Neuronal stem cell (in vitro differentiated cells): ENCODE measurements around the gene HRAS.
A peak's percentile ranks its signal among the peaks of the same experiment; 100 is the strongest.

ENCODE experiments used
- DNase-seq: peaks from one replicate; pipeline ENCODE4 v3.0.0-alpha.2; 2013; ENCODE audit warnings: low spot score
- H2AFZ ChIP-seq: one replicate; pipeline ENCODE4 v1.6.1; 2013; ENCODE audit warnings: mild to moderate bottlenecking, low read length, inconsistent platforms
- H2AK5ac ChIP-seq: 2 replicates; pipeline ENCODE4 v1.6.1; 2013; ENCODE audit warnings: low read depth, mild to moderate bottlenecking, inconsistent platforms, low read length, moderate library complexity, mixed read lengths
- H2BK120ac ChIP-seq: 2 replicates; pipeline ENCODE4 v1.6.1; 2013; ENCODE audit warnings: low read depth, mild to moderate bottlenecking, inconsistent platforms, low read length, moderate library complexity, mixed read lengths
- H2BK12ac ChIP-seq: one replicate; pipeline ENCODE4 v1.6.1; 2013; ENCODE audit warnings: low read length, inconsistent platforms
- H2BK15ac ChIP-seq: 2 replicates; pipeline ENCODE4 v1.6.1; 2013; ENCODE audit warnings: mild to moderate bottlenecking, low read length, inconsistent platforms, mixed read lengths
- H2BK5ac ChIP-seq: one replicate; pipeline ENCODE4 v1.6.1; 2013; ENCODE audit warnings: inconsistent platforms, mild to moderate bottlenecking, low read length, moderate library complexity
- H3K14ac ChIP-seq: one replicate; pipeline ENCODE4 v1.6.1; 2013; ENCODE audit warnings: low read length, inconsistent platforms
- H3K18ac ChIP-seq: 2 replicates; pipeline ENCODE4 v1.6.1; 2013; ENCODE audit warnings: low read length, inconsistent platforms
- H3K23ac ChIP-seq: 2 replicates; pipeline ENCODE4 v1.6.1; 2013; ENCODE audit warnings: low read depth, mild to moderate bottlenecking, mixed read lengths, low read length, inconsistent platforms; ENCODE audit not compliant: poor library complexity
- H3K27ac ChIP-seq: replicated peaks from 3 replicates; pipeline ENCODE4 v1.5.1; 2013; ENCODE audit warnings: low read length, inconsistent platforms
- H3K27me3 ChIP-seq, 3 experiments: 2 replicates each; pipeline ENCODE4 v1.6.1; 2013; ENCODE audit warnings: low read length in 3 of 3, mild to moderate bottlenecking in 2 of 3, inconsistent platforms in 1 of 3, low read depth in 1 of 3, mixed read lengths in 1 of 3, moderate library complexity in 1 of 3; ENCODE audit not compliant: control insufficient read depth in 3 of 3, insufficient read depth in 3 of 3
- H3K36me3 ChIP-seq, 2 donors: replicated peaks in 1 of 2; 2 replicates each; pipeline ENCODE4 v1.6.1; 2013; ENCODE audit warnings: low read length in 2 of 2; ENCODE audit not compliant: control insufficient read depth in 2 of 2, insufficient read depth in 2 of 2
- H3K4ac ChIP-seq: 2 replicates; pipeline ENCODE4 v1.6.1; 2013; ENCODE audit warnings: inconsistent platforms, mild to moderate bottlenecking, low read length, moderate library complexity
- H3K4me1 ChIP-seq, 2 donors: 1 replicate in 1 of 2; 2 replicates in 1 of 2; pipeline ENCODE4 v1.6.1; 2013; ENCODE audit warnings: low read length in 2 of 2, low read depth in 1 of 2; ENCODE audit not compliant: control insufficient read depth in 2 of 2, insufficient read depth in 1 of 2
- H3K4me2 ChIP-seq: one replicate; pipeline ENCODE4 v1.6.1; 2013; ENCODE audit warnings: mild to moderate bottlenecking, low read length, inconsistent platforms; ENCODE audit not compliant: insufficient read depth, poor library complexity, severe bottlenecking
- H3K4me3 ChIP-seq, 2 donors: 2 replicates each; pipeline ENCODE4 v1.5.1; 2013; ENCODE audit warnings: low read length in 2 of 2, mild to moderate bottlenecking in 2 of 2, inconsistent platforms in 1 of 2, moderate library complexity in 1 of 2
- H3K79me1 ChIP-seq: one replicate; pipeline ENCODE4 v1.6.1; 2013; ENCODE audit warnings: low read depth, mild to moderate bottlenecking, inconsistent platforms, low read length, moderate library complexity
- H3K9ac ChIP-seq: one replicate; pipeline ENCODE4 v1.6.1; 2013; ENCODE audit warnings: mild to moderate bottlenecking, low read depth, low read length, inconsistent platforms; ENCODE audit not compliant: poor library complexity
- H3K9me3 ChIP-seq, 2 donors: replicated peaks in 1 of 2; 2 replicates each; pipeline versions ENCODE3 to v1.6.1; 2013; ENCODE audit warnings: low read length in 2 of 2, mild to moderate bottlenecking in 2 of 2, inconsistent platforms in 1 of 2, low read depth in 1 of 2, mixed read lengths in 1 of 2, moderate library complexity in 1 of 2; ENCODE audit not compliant: control insufficient read depth in 2 of 2, insufficient read depth in 1 of 2
- H4K8ac ChIP-seq: one replicate; pipeline ENCODE4 v1.6.1; 2013; ENCODE audit warnings: low read depth, mild to moderate bottlenecking, inconsistent platforms, low read length, moderate library complexity
- H4K91ac ChIP-seq: one replicate; pipeline ENCODE4 v1.6.1; 2013; ENCODE audit warnings: low read length, low read depth, mild to moderate bottlenecking, inconsistent platforms; ENCODE audit not compliant: poor library complexity
- WGBS, 2 donors: extraction: QIAGEN DNeasy Blood & Tissue Kit; methylation state at CpG; one replicate each; pipeline ENCODE4 v1.1.7; 2013; ENCODE audit warnings: missing lambda C conversion rate in 2 of 2, mixed read lengths in 1 of 2; ENCODE audit not compliant: insufficient read length in 2 of 2, insufficient replicate concordance in 1 of 2; ENCODE audit errors: extremely low coverage in 2 of 2; 5-methylcytosine and 5-hydroxymethylcytosine counted together

The HRAS gene

DNA sequence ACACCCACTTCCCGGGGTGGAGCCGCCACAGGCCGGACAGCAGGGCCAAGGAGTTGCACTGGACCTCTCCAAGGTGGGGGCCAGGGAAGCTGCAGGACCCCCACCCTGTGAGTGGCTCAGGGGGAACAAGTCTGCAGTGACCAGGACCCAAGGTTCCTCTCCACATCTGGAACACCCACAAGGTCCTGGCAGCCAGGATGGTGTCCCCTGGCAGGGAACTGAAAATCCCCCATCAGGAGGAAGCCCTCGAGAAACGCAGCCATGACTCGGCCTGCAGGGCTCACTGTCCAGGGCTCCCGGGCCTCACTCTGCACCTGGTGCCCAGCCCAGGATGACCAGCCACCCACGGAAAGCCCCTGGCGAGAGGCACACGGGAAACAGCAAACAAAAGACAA lies 39.8 kb downstream of the HRAS start:
- Histone ChIP-seq H3K27me3 (no peaks in the 10 kb centered on the region), H2AK5ac (no peak overlapping the region), H3K9me3 (peaks cover 0 to 17% of the 10 kb centered on the region in 2 donors), H3K23ac (peak overlapping the region; percentile 16), H4K91ac (no peak overlapping the region), H2AFZ (no peak overlapping the region), H3K79me1 (peaks cover 12% of the 10 kb centered on the region), H3K36me3 (peaks cover 59 to 82% of the 10 kb centered on the region in 2 donors), H3K4me3 (no peak overlapping the region), H2BK120ac (peak overlapping the region; percentile 41), H3K4me1 (no peaks in the 10 kb centered on the region), H2BK15ac (no peak overlapping the region), H3K27ac (no peak overlapping the region), H3K4ac (no peak overlapping the region), H2BK5ac (no peak overlapping the region), H3K4me2 (no peak overlapping the region), H4K8ac (no peak overlapping the region), H3K18ac (no peak overlapping the region), H3K14ac (no peak overlapping the region), H2BK12ac (no peak overlapping the region), H3K9ac (no peak overlapping the region)
- whole genome bisulfite sequencing, 2 donors = no CpG with 5 or more reads among the region's 10 CpGs
- no peak for DNase-seq

DNA sequence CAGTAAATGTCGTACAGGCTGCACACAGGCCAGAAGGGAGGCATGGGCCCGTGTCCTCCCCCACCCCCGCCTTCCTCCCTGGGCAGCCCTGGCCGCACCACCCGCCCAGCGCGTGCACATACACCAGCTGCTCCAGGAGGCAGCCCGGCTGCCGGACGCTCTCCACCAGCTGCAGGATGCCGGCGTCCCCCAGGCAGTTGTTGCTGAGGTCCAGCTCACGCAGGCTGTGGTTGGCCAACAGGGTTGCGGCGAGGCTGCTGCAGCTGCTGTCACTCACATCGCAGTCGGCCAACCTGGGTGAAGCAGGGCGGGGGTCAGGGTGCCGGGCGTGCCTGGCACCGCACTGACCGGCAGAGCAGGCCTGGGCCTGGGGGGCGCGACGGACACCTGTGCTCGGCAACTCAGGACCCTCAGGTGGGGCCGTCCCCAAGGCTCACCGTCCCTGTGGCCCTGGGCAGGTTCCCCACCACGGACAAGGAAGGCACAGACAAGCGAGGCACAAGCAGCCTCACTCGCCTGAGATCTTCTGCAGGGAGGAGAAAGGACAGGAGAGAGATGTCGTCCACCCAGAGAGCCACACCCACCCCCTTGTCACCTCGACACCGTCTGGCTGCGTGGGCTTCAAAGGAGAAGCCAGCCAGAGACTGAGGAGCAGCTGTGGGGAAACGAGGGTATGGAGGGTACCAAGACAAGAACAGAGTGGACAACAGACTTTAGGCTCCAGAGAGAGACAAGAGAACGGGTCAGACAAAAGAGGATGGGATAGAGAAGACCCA lies 40.4 kb downstream of the HRAS start:
- H2BK12ac ChIP-seq = no peak overlapping the region
- H3K23ac ChIP-seq = peak overlapping the region; percentile 16
- H2BK120ac ChIP-seq = peak overlapping the region; percentile 41
- H2AK5ac ChIP-seq = no peak overlapping the region
- H3K4ac ChIP-seq = peak overlapping the region; percentile 76
- no peak overlapping the region for H3K4me3 ChIP-seq
- no peak overlapping the region for H3K27ac ChIP-seq
- peaks cover 57 to 82% of the 10 kb centered on the region in 2 donors for H3K36me3 ChIP-seq
- H3K4me1 ChIP-seq = no peaks in the 10 kb centered on the region
- H2AFZ ChIP-seq = no peak overlapping the region
- peak overlapping the region; percentile 53 for H2BK5ac ChIP-seq
- no peaks in the 10 kb centered on the region for H3K27me3 ChIP-seq
- no peak overlapping the region for H3K9ac ChIP-seq
- peaks cover 12% of the 10 kb centered on the region for H3K79me1 ChIP-seq
- no peak overlapping the region for H4K8ac ChIP-seq
- H3K14ac ChIP-seq = no peak overlapping the region
- H3K9me3 ChIP-seq = peaks cover 0 to 17% of the 10 kb centered on the region in 2 donors
- peak overlapping the region; percentile 57 for H3K18ac ChIP-seq
- H4K91ac ChIP-seq = no peak overlapping the region
- H3K4me2 ChIP-seq = no peak overlapping the region
- no peak overlapping the region for H2BK15ac ChIP-seq
- DNase-seq = no peak
- no CpG with 5 or more reads among the region's 37 CpGs for WGBS, 2 donors

DNA sequence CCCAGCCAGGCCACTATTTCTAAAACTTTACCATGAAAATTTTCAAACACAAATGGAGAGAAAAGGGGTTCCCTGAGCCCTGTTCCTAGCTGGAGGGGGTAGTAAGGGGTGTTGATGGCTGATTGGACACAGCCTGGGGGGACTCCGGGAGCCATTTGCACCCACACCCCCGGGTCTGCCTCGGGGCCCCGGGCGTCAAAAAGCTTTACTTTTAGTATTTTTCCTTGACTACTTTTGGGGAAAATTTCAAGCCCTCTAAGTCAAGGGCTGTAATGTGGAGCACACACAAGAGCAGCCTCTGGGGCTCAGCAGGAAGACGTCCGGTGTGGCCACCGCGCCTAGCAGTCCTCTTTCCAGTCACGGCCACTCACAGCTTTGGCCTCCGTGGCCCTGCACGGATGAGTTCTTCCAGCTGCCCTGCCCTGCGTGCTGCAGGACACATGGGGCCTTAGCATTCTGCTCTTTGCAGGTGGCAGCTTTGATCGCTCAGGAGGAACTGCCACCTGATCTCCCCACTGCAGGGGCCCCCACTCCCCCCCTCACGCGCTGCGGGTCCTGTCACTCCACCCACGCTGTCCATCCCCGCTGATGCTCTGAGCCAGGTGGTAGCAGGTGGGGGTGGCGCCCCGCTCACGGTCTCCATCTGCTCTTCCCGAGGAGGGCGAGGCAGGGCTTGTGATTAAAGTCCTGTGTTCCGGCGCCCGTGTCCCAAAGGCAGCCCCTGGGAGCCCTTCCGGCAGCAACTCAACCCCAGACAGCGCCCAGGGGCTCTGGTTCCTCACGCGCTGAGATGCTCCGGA lies 42.7 kb downstream of the HRAS start:
- Histone ChIP-seq H3K9me3 (peaks cover 0 to 11% of the 10 kb centered on the region in 2 donors), H4K8ac (peak overlapping the region; percentile 92), H3K18ac (no peak overlapping the region), H3K14ac (peak overlapping the region; percentile 8), H3K4me1 (no peaks in the 10 kb centered on the region), H3K4ac (no peak overlapping the region), H2BK12ac (no peak overlapping the region), H3K23ac (no peak overlapping the region), H2BK120ac (no peak overlapping the region), H3K9ac (no peak overlapping the region), H3K79me1 (peaks cover 1% of the 10 kb centered on the region), H3K27ac (no peak overlapping the region), H4K91ac (no peak overlapping the region), H3K27me3 (no peaks in the 10 kb centered on the region), H2BK15ac (no peak overlapping the region), H3K4me2 (no peak overlapping the region), H2BK5ac (peak overlapping the region; percentile 75), H3K36me3 (peaks cover 36 to 64% of the 10 kb centered on the region in 2 donors), H3K4me3 (no peak overlapping the region), H2AK5ac (no peak overlapping the region), H2AFZ (no peak overlapping the region)
- no CpG with 5 or more reads among the region's 32 CpGs for WGBS, 2 donors
- DNase-seq = no peak

DNA sequence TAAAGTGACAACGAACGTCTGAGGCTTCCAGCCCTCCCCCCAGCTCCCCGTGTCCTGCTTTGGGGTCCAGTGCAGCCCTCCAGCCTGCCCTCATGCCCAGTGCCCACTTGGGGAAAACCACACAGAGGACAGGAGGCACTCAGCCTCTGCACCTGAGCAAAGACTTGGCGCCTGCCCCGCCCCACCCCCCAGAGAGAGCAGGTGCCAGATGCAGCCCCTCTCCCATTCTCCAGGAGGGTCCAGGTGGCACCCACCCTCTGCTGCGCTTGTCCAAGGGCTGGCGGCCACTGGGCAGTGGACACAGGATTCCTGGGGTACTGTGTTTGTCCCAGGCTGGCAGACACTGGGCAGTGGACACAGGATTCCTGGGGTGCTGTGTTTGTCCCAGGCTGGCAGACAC lies 44.0 kb downstream of the HRAS start:
- Histone ChIP-seq H3K9ac (no peak overlapping the region), H2BK15ac (no peak overlapping the region), H3K4me1 (no peaks in the 10 kb centered on the region), H2BK120ac (no peak overlapping the region), H3K23ac (no peak overlapping the region), H3K14ac (no peak overlapping the region), H3K79me1 (peaks cover 7% of the 10 kb centered on the region), H2AFZ (no peak overlapping the region), H3K4ac (no peak overlapping the region), H4K8ac (no peak overlapping the region), H2BK12ac (no peak overlapping the region), H3K4me3 (no peak overlapping the region), H3K36me3 (peaks cover 25 to 55% of the 10 kb centered on the region in 2 donors), H4K91ac (no peak overlapping the region), H3K4me2 (no peak overlapping the region), H3K18ac (no peak overlapping the region), H2AK5ac (no peak overlapping the region), H3K27ac (no peak overlapping the region), H3K27me3 (no peaks in the 10 kb centered on the region), H2BK5ac (no peak overlapping the region), H3K9me3 (no peaks in the 10 kb centered on the region)
- WGBS, 2 donors = no CpG with 5 or more reads among the region's 7 CpGs
- DNase-seq = no peak
